Left forelimb (tissue), 1 donor: ENCODE results near the gene PLEKHO2.

Experiments used
- DNase-seq: peaks from one replicate; pipeline ENCODE4 v3.0.0-alpha.2; 2018; ENCODE audit warnings: low spot score

PLEKHO2 gene

GRCh38 chr15:64828985-64829384, 12.7 kb upstream of the PLEKHO2 start:
- DNase-seq, result no peak

DNA sequence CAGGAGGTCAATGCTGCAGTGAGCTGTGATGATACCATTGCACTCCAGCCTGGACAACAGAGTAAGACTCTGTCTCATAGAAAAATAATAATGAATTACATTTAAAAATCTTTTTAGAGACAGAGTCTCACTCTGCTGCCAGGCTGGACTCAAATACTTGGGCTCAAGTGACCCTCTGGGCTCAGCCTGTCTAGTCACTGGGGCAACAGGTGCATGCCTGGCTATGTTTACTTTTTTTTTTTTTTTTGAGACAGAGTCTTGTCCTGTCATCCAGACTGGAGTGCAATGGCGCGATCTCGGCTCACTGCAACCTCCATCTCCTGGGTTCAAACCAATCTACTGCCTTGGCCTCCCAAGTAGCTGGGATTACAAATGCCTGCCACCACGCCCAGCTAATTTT, 8.0 kb upstream of the PLEKHO2 start:
- no peak for DNase-seq

- no peak for DNase-seq
Observed at GRCh38 chr15:64836023-64836536, 5.6 kb upstream of the PLEKHO2 start.

DNA sequence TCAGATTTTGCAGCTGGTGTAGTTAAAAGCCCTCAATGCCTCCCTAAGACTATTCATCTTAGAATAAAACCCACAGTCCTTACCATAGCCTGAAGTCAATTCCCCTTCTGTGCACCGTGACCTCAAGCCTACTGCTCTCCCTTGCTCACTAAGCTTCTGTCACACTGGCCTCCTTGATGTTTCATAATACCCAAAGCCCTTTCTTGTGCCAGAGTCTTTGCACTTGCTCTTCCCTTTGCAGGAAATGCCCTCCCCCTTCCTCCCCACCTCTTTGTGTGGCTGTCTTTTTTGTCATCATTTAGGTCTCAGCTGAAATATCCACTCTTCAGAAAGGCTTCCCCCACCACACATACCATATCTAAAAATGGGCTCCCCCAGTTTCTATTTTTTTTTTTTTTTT, 4.2 kb upstream of the PLEKHO2 start:
- DNase-seq, result no peak

- DNase-seq, result no peak
Observed at GRCh38 chr15:64841060-64841343, 713 bp upstream of the PLEKHO2 start.

DNA sequence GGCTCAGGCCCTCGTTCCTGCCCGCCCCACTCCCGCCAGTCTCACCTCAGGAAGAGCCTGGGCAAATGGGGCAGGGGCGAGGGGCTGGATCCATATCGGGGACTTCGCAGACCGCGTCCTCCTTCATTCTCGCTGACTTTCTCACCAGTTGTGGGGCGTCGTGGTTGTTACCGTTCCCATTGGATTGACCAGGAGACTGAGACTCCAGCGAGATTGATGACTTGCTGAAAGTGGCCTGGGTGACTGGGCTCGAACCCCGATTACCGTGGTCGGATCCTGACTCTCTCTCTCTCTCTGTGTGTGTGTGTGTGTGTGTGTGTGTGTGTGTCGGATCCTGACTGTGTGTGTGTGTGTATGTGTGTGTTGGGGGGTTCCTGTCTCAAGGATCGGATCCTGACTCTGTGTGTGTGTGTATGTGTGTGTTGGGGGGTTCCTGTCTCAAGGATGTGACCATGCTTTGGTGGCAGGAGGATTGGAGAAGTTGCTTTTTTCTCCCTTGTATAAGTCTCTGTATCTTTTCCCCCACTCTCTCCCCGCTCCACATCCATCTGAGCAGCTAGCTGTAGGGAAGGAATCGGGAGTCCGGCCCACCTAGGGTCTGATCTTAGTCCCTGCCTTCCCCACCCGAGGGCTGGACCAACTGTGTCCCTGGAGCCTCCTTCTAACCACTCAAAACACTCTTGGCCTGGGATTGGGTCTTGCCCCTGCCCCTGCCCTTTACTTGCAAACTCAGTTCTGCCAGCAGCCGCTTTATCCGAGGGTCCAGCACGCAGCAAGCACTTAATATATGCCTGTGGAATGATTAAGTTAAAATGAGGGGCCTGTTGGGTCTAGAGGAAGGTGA, 603 bp downstream of the PLEKHO2 start:
- no peak for DNase-seq

- no peak for DNase-seq
Observed at GRCh38 chr15:64842986-64843561, 1.4 kb downstream of the PLEKHO2 start.

DNA sequence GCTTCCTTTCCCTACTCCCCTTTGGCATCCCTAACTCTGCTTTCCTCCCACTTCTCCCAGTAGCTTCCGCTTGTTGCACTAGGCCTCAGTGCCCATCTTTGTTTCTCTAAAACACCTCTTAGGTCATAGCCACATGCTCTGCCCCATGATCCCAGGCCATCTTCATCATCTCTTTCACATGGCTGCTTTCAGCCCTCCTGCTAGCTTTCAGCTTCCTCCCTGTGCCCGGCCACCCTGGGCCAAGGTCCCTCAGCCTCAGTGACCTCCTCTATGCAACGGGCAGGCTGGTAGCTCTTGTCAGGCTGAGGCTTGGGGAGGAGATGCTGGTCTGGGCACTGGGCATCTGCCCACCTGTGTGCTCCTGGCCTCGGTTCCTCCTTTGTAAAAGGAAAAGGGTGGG, 2.3 kb downstream of the PLEKHO2 start:
- no peak for DNase-seq

DNA sequence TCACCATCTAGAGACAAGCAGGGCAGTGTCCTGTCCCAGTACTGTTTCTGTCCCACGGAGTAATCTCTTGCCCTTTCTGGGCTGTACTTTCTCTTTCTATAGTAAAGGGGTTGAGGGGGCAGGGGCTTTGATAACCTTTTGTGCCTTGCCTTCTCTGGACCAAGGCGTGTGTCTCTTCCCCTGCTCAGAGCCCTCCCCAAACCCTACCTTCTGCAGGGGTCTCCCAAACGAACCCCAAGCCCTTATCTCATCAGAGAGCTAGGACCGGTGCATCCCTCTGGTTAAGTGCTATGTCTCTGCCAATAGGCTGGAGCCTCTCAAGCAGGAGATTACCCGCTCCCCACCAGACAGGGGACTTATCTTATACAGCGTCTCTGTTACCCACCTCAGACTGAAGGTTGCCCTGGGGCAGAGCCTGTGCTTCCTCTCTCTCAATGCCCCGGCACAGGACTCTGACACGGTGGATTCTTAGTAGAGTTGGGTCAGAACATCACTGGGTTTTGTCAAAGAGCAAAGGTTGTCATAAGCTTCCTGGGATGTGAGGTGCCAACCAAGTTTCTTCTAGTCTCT, 2.9 kb downstream of the PLEKHO2 start:
- no peak for DNase-seq

DNA sequence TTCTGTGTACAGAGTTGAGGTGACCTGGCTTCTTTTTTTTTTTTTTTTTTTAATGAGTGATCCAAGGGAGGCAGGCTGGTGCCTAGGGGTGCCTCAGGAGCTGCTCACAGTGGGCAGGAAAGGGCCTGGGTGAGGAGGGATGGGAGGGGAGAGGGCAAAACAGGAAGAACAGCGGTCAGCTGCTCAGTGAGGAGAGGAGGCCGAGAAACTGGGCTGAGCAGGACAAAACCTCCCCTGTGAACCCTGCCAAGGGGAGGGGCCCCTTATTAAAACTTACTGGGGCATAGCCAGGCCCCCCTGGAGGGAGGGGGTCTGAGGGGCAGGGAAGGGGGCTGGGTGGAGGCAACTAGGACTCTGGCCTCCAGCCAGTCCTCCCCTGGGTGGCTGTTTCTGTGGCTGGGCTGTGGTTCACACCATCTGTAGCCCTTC, 3.5 kb downstream of the PLEKHO2 start:
- DNase-seq, result no peak

DNA sequence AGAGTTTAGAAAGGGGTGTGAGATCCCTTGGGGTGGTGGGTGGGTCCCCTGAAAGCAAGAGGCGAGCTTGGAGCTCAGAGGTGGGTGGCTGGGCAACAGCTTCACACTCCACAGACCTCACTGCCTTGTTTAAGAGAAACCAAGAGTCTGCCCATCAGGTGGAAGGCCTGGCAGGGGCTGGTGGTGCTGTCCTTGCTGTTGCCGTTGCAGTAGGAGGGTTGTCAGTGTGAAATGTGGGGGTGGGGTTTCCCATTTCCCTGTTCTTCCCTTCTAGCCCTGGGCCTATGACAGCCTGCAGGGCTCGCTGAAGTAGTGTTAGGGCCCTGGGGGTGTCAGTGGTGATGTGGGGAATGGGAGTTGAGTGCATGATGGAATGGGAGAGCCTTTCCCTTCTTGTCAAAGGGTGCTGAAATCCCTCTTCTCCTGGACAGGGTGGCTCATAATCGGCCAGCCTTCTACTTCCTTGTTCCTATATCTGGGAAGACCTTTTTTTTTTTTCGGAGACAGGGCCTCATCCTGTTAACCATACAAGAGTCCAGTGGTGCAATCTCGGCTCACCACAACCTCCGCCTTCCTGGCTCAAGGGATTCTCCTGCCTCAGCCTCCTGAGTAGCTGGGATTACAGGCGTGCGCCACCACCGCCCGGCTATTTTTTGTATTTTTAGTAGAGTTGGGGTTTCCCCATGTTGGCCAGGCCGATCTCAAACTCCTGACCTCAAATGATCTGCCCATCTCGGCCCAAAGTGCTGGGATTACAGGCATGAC, 4.3 kb downstream of the PLEKHO2 start:
- no peak for DNase-seq

DNA sequence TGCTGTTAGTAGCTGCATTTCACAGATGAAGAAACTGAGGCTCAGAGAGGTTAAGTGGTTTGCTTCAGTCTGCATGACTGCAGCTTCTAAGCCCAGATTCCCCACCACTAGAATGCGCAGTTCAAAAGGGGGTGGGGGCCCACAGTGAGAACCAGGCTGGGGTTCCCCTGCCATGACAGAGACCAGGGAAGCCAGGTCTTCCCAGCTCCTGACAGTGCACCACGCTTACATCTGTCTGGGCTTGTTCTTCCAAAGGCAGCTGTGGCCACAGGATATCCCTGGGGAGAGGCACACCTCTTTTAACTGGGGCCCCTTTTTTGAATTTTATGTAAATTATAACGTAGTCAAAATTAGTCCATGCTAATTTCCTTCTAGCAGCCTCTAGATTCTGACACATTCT, 5.3 kb downstream of the PLEKHO2 start:
- no peak for DNase-seq

GRCh38 chr15:64847448-64847847, 5.7 kb downstream of the PLEKHO2 start:
- DNase-seq, result no peak

- DNase-seq, result no peak
Observed at GRCh38 chr15:64847876-64848716, 6.4 kb downstream of the PLEKHO2 start.

DNA sequence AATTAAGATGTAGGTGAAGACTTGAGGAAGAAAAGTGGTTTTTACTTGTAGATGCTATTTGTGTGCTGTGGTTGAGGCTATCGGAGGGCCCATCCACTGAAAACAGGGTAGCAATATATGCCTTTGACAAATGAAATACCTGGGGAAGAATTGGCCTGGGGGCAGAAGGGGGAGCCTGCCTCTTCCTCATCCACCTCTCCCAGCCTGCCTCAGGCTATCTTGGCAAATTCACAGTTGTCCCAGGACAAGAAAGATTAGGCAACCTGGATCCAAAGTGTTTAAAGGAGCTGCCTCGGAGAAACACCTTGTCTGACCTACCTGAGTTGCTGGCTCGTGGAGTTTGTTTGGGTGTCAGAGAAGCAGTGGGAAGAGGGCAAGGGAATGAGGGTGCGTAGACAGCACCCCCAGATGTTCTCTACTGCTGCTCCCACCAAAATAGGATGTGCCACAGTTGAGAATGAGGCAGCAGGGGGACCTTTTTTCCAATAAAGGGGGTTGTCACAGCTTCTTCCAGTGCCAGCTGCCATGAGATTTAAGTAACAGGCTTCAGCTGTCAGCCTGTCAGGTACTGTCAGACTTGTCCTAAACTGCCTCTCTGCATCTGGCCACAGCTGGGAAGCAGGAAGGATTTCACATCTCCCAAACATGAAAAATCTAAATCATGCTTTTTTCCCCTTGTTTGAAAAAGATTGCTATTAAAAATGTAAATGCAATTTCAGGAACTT, 9.2 kb downstream of the PLEKHO2 start:
- no peak for DNase-seq

GRCh38 chr15:64851503-64851840, 9.8 kb downstream of the PLEKHO2 start:
- no peak for DNase-seq

GRCh38 chr15:64854041-64854440, 12.3 kb downstream of the PLEKHO2 start:
- no peak for DNase-seq

DNA sequence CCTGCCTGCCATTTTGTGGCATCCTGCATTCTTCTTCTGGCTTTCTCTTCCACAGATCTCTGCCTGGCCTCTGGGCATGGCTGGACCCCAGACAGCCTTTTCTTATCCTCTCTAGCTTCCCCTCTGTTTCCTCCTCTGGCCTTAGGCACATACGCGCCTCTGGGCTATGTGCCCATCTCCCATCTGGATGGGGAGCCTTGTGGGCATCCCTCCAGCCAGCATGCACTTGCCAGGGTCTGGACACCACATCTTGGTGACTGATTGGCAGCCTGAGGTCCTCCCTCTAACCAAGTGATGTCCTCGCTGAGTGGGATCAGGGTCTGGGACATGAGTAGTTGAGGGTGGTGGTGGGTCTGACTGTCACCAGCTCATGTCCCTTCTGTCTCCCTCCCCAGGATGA, 12.8 kb downstream of the PLEKHO2 start:
- DNase-seq, result no peak

DNA sequence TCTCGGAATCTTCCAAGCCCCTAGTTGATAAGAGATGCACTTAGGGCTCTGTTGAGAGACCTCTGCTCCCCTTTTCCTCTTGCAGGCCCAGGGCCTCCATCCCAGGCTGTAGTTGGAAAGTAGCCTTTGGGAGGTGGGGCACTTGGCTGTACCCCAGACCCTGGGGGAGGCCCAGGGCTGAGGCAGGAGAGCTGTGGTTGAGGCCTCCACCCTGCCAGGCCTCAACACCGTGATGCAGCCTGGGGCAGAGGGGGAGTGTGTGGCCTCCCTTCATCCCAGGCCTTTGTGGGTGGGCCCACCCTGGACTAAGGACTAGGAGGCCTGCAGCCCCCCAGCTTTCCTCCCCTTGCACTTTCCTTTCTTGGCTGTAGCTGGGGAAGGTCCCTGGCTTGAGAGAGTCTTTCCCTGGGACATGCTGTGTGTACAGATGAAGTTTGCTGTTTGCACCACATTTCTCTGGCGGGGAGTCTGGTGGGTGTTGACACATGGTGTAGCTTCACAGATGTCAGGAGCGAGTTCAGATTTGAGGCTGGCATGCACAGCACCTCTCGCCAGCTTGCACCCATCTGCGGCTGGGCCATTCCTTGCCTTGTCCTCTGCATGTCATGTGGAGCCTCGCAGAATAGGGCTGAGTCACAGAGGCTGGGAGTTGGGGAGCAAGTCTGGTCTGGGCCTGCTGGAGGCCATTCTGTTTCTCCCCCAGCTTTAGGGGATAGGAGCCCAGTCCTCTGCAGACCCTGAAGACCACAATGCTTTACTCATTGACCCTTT, 13.7 kb downstream of the PLEKHO2 start:
- DNase-seq, result no peak

- DNase-seq, result no peak
Observed at GRCh38 chr15:64856429-64857145, 14.9 kb downstream of the PLEKHO2 start.
